OCI-LY3 (cell line): ENCODE measurements around the gene ANKFN1.

Experiments used
- H2AFZ ChIP-seq: fragments of 200-600, 300-600 bp; shearing (Covaris generic); 2 replicates; pipeline ENCODE4 v1.6.0; 2014; ENCODE audit warnings: antibody characterized with exemption, low read depth, low read length
- H3K27ac ChIP-seq: fragments of 200-600, 300-600 bp; sonication (generic); 2 replicates; pipeline ENCODE4 v1.5.1; 2014; ENCODE audit warnings: mild to moderate bottlenecking, low read length, moderate library complexity, mixed read lengths
- H3K27me3 ChIP-seq: fragments of 200-600, 300-600 bp; sonication (generic); 2 replicates; pipeline ENCODE4 v1.6.1; 2014; ENCODE audit warnings: low read depth, low read length, mixed read lengths
- H3K36me3 ChIP-seq: fragments of 200-600, 300-600 bp; sonication (generic); replicated peaks from 2 replicates; pipeline ENCODE3; 2014; ENCODE audit warnings: low read depth, low read length, mixed read lengths
- H3K4me1 ChIP-seq: fragments of 300-600, 200-600 bp; sonication (generic); 2 replicates; pipeline ENCODE4 v1.6.1; 2014; ENCODE audit warnings: low read length, mixed read lengths
- H3K4me2 ChIP-seq: fragments of 200-600, 300-600 bp; sonication (generic); 2 replicates; pipeline ENCODE4 v1.6.1; 2014; ENCODE audit warnings: low read length, mixed read lengths
- H3K4me3 ChIP-seq: fragments of 300-600, 200-600 bp; sonication (generic); 2 replicates; pipeline ENCODE4 v1.5.1; 2014; ENCODE audit warnings: antibody characterized with exemption, mild to moderate bottlenecking, low read length, moderate library complexity
- H3K79me2 ChIP-seq: fragments of 300-600, 200-600 bp; shearing (Covaris generic); 2 replicates; pipeline ENCODE4 v1.6.1; 2014; ENCODE audit warnings: mild to moderate bottlenecking, low read length, mixed read lengths
- H3K9ac ChIP-seq: fragments of 300-600, 200-600 bp; shearing (Covaris generic); 2 replicates; pipeline ENCODE4 v1.6.0; 2014; ENCODE audit warnings: mild to moderate bottlenecking, low read length, moderate library complexity
- H3K9me3 ChIP-seq: fragments of 200-600, 300-600 bp; shearing (Covaris generic); 2 replicates; pipeline ENCODE4 v1.6.1; 2014; ENCODE audit warnings: low read length, mixed read lengths; ENCODE audit not compliant: insufficient read depth
- H4K20me1 ChIP-seq: fragments of 200-600, 300-600 bp; sonication (generic); 2 replicates; pipeline ENCODE4 v1.6.1; 2016; ENCODE audit warnings: low read length, mixed read lengths; ENCODE audit not compliant: insufficient read depth
- EZH2phosphoT487 ChIP-seq: fragments of 200-600 bp; shearing (Covaris generic); IDR thresholded peaks from 2 replicates; pipeline ENCODE4 v1.6.1; 2018; ENCODE audit warnings: antibody characterized with exemption, mixed run types, low read depth
- TF ChIP-seq, protein P1 (sequence below): fragments of 200-600, 300-600 bp; sonication (generic); IDR thresholded peaks from 2 replicates; pipeline ENCODE4 v1.5.1; 2014; ENCODE audit warnings: antibody characterized with exemption, low read length, low read depth

The ANKFN1 gene, protein sequence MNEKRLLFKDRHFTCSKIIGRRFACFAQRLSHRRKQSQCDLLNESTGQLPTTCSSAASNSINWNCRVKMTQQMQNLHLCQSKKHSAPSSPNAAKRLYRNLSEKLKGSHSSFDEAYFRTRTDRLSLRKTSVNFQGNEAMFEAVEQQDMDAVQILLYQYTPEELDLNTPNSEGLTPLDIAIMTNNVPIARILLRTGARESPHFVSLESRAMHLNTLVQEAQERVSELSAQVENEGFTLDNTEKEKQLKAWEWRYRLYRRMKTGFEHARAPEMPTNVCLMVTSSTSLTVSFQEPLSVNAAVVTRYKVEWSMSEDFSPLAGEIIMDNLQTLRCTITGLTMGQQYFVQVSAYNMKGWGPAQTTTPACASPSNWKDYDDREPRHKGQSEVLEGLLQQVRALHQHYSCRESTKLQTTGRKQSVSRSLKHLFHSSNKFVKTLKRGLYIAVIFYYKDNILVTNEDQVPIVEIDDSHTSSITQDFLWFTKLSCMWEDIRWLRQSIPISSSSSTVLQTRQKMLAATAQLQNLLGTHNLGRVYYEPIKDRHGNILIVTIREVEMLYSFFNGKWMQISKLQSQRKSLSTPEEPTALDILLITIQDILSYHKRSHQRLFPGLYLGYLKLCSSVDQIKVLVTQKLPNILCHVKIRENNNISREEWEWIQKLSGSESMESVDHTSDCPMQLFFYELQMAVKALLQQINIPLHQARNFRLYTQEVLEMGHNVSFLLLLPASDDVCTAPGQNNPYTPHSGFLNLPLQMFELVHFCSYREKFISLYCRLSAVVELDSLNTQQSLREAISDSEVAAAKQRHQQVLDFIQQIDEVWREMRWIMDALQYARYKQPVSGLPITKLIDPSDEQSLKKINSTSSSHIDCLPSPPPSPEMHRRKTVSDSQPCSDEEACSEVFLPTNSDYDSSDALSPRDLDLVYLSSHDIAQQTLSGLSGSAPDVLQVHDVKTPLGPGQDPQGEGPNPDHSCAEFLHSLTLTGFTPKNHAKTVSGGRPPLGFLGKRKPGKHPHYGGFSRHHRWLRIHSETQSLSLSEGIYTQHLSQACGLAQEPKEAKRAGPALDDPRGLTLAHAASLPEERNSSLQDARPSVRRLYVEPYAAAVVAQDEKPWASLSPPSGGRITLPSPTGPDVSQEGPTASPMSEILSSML

DNA sequence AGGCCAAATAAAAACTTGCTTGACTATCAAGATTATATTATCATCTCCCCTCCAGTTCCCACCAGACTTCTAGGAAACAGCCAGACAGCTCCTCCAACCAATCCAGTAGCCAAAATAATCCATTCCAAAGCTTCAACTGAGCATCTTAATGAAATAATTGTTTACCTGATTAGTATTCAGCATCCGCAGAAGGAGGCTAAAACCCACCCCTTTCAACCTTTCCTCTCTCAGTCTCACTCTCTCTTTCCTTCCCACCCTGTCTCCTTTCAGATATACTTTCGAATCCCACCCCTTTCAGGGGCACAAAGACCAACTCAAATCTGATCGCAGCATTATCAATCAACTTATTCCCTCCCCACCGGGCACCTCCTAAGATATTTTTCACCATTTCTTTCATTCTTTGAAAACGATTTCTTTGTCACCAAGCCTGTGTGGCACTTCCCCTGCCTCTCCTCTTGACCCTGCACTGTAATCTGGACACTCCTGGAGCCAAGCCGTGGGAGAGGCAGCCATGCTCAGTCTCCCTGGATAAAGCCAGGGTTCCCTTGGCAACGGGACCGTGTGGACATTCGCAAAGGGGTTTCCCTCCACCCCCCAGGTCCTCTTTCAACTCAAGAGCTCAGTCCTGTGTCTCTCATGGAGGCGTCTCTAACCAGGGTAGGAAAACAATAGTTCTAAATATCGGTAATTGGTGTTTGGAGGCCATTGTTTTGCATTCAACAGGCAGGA is at the start of gene ANKFN1:
Gene ANKFN1 (plus strand): TSS at position 602 of the 729 bp plus-strand sequence. CDS start 59,193 bp downstream, outside the sequence.
- Histone ChIP-seq H3K9ac (no peak within 1 kb of the TSS), H2AFZ (no peak within 1 kb of the TSS), H3K4me1 (no peaks in the 10 kb centered on the region), H3K36me3 (no peaks in the 10 kb centered on the region), H3K27ac (no peak within 1 kb of the TSS), H4K20me1 (no peaks in the 10 kb centered on the region), H3K79me2 (no peaks in the 10 kb centered on the region), H3K4me2 (no peak within 1 kb of the TSS), H3K4me3 (no peak within 1 kb of the TSS), H3K9me3 (no peaks in the 10 kb centered on the region), H3K27me3 (no peaks in the 10 kb centered on the region; the same call in 1 of the 2 replicates)
- TF ChIP-seq EZH2phosphoT487, result no peak
- TF ChIP-seq, protein P1, sequence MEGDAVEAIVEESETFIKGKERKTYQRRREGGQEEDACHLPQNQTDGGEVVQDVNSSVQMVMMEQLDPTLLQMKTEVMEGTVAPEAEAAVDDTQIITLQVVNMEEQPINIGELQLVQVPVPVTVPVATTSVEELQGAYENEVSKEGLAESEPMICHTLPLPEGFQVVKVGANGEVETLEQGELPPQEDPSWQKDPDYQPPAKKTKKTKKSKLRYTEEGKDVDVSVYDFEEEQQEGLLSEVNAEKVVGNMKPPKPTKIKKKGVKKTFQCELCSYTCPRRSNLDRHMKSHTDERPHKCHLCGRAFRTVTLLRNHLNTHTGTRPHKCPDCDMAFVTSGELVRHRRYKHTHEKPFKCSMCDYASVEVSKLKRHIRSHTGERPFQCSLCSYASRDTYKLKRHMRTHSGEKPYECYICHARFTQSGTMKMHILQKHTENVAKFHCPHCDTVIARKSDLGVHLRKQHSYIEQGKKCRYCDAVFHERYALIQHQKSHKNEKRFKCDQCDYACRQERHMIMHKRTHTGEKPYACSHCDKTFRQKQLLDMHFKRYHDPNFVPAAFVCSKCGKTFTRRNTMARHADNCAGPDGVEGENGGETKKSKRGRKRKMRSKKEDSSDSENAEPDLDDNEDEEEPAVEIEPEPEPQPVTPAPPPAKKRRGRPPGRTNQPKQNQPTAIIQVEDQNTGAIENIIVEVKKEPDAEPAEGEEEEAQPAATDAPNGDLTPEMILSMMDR, result no peak

DNA sequence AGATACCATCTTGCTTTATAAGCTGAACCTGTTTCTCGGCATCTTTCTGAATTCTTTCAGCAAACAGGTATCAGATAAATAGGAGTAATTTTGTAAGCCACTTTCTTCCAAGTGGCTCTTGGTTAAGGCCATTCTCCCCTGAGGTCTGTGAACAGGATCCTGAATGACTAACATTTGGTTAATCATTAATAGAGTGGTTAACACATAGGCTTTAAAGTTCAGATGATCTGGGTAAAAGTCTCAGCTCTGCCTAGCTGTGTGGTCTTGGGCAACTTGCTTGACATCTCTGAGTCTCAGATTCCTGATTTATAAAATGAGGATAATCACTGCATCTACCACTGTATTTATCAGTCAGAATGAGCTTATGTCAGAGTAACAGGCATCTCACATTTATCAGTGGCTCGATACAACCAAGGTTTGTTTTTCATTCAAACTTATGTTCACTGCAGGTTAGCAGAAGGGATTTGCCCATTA is 44.4 kb upstream of the ANKFN1 start:
- Histone ChIP-seq H3K4me1 (peaks cover 8% of the 10 kb centered on the region), H3K4me3 (no peak overlapping the region), H4K20me1 (no peaks in the 10 kb centered on the region), H3K36me3 (no peaks in the 10 kb centered on the region), H2AFZ (no peak overlapping the region), H3K9ac (no peak overlapping the region), H3K4me2 (no peak overlapping the region), H3K79me2 (no peaks in the 10 kb centered on the region), H3K27me3 (peaks cover 45% of the 10 kb centered on the region), H3K9me3 (no peaks in the 10 kb centered on the region), H3K27ac (no peak overlapping the region)
- TF ChIP-seq EZH2phosphoT487, result no peak
- TF ChIP-seq, protein P1, result no peak

DNA sequence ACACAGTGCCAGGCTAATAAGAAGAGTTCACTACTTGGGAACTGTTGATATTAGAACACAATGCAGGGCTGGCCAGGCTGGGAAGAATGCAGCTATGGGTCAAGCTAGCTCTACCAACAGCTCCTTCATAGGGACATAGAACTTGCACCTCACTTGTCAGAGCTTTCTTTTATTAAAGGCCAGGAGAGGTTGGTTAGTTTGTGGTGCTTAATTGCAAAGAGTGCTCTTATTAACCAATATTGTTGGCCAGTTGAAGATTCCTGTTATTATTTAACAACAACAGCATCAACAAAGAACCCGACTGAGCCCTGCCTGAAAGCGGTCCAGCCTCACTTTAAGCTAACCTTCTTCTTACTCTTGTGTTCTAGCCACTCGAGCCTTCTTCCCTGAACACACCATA is 43.4 kb upstream of the ANKFN1 start:
- H3K4me1 ChIP-seq, result peaks cover 8% of the 10 kb centered on the region
- H3K27me3 ChIP-seq, result peaks cover 45% of the 10 kb centered on the region
- no peaks in the 10 kb centered on the region for H3K9me3 ChIP-seq
- H3K79me2 ChIP-seq, result no peaks in the 10 kb centered on the region
- H4K20me1 ChIP-seq, result no peaks in the 10 kb centered on the region
- H3K9ac ChIP-seq, result no peak overlapping the region
- H3K4me3 ChIP-seq, result no peak overlapping the region
- no peak overlapping the region for H3K27ac ChIP-seq
- TF ChIP-seq, protein P1, result no peak
- TF ChIP-seq EZH2phosphoT487, result no peak
- H3K4me2 ChIP-seq, result no peak overlapping the region
- H3K36me3 ChIP-seq, result no peaks in the 10 kb centered on the region
- H2AFZ ChIP-seq, result no peak overlapping the region
